GM13976 (cell line): ENCODE results near the gene HLA-DRB1.
"Not testable (repeated sequence)": the region's sequence is repeated elsewhere in the genome, so short reads cannot be mapped to it uniquely, and the experiment has no call there.

Source experiments
- DNase-seq: peaks from one replicate; pipeline ENCODE4 v3.0.0; 2012; ENCODE audit warnings: low spot score
- in situ Hi-C: fragments of 300-500 bp; cut with MboI; formaldehyde crosslinking; loops from one replicate; pipeline ENCODE4 v1.12.0; 2022; ENCODE audit warnings: low sequenced_read_pairs, mixed read lengths, inconsistent platforms; ENCODE audit not compliant: unreplicated experiment
- TF ChIP-seq, protein P1 (sequence below): IDR thresholded peaks from 2 replicates; pipeline ENCODE4 v1.5.1; 2012; ENCODE audit warnings: borderline replicate concordance, mild to moderate bottlenecking; ENCODE audit not compliant: insufficient read depth; ENCODE audit errors: extremely low read depth, missing control alignments, control extremely low read depth

HLA-DRB1 gene

DNA sequence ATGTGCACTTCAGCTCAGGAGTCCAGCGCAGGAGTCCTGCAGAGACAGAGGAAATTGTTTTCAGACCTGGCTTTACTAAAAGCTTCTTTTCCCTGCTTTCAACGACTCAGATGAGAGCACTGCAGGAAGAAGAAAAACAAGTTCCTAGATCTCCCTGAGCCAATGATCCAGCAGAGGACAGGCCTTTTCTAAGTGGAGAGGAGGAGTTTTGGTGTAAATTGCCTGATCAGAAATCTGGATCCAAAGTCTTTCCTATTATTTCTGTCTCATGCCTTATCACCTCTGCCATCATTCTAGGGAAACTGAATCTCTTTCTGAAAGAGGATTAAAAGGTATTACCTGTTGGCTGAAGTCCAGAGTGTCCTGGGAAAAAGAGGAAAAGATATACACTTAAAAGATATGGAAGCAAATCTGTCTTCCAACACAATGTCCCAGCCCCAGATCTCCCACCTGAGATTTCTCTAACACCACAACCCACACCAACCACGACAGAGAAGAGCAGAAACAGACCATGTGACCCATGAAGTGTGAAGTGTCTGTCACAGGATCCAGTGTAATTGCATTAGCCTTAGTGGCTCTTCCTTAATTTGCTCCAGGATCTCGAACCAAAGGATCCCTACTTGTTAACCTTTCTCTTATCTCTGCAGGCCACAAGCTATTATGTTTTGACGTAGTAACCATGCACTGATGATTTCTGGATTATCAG lies 36.5 kb downstream of the HLA-DRB1 start:
- no peak for DNase-seq
- TF ChIP-seq, protein P1, sequence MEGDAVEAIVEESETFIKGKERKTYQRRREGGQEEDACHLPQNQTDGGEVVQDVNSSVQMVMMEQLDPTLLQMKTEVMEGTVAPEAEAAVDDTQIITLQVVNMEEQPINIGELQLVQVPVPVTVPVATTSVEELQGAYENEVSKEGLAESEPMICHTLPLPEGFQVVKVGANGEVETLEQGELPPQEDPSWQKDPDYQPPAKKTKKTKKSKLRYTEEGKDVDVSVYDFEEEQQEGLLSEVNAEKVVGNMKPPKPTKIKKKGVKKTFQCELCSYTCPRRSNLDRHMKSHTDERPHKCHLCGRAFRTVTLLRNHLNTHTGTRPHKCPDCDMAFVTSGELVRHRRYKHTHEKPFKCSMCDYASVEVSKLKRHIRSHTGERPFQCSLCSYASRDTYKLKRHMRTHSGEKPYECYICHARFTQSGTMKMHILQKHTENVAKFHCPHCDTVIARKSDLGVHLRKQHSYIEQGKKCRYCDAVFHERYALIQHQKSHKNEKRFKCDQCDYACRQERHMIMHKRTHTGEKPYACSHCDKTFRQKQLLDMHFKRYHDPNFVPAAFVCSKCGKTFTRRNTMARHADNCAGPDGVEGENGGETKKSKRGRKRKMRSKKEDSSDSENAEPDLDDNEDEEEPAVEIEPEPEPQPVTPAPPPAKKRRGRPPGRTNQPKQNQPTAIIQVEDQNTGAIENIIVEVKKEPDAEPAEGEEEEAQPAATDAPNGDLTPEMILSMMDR = no peak
- in situ Hi-C loops = no loop called here

DNA sequence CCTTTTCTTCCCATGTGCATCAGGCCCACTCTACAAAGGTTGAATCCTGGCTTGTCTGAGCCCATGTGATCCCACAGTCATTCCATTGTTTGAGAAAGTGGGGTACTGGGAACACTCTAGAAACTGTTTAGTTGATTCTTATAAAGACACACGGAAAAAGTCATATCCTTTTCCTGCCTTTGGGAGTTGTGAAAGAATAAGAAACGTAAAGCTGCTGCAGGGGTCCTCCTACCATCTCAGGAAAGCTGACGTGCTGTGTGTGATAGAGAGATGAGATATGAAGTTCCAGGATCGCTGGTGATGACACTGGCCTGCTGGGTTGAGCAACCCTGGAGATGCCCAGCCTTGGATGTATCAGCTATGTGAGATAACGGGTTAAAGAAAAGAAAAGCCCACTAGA lies 38.2 kb downstream of the HLA-DRB1 start:
- in situ Hi-C loops = no loop called here
- DNase-seq = no peak
- TF ChIP-seq, protein P1 = no peak

DNA sequence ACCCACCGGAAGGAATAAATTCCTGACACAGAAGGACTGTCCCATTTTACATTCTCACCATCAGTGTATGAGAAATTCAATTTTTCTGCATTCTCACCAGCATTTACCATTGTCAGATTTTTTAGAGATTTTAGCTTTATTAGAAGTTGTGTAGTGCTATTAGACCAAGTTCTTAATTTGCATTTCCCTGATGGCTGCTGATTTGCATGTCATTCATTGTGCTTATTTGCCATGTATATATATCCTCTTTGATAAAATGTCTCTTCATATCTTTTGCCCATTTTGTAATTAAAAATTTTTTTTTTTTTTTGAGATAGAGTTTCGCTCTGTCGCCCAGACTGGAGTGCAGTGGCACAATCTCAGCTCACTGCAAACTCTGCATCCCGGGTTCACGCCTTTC lies 49.8 kb downstream of the HLA-DRB1 start:
- in situ Hi-C loops = no loop called here
- TF ChIP-seq, protein P1 = no peak
- no peak for DNase-seq

DNA sequence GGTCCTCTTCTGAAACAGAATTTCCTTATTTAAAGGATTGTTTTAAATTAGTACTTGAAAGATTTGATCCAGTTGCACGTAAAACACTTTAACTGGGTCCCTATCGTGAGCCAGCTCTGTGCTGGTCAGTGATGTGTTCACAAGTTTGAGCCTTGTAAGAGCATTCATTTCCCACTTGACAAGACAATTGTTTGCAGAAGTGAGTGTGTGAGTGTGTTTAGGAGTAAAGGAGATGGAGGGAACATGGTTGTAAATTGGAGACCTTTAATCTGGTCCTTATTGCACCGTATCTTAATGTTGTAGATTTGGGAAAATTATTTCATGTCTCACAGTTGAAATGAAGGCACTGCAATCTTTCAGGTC lies 59.2 kb downstream of the HLA-DRB1 start:
- DNase-seq, in situ Hi-C loops: not testable (repeated sequence)

DNA sequence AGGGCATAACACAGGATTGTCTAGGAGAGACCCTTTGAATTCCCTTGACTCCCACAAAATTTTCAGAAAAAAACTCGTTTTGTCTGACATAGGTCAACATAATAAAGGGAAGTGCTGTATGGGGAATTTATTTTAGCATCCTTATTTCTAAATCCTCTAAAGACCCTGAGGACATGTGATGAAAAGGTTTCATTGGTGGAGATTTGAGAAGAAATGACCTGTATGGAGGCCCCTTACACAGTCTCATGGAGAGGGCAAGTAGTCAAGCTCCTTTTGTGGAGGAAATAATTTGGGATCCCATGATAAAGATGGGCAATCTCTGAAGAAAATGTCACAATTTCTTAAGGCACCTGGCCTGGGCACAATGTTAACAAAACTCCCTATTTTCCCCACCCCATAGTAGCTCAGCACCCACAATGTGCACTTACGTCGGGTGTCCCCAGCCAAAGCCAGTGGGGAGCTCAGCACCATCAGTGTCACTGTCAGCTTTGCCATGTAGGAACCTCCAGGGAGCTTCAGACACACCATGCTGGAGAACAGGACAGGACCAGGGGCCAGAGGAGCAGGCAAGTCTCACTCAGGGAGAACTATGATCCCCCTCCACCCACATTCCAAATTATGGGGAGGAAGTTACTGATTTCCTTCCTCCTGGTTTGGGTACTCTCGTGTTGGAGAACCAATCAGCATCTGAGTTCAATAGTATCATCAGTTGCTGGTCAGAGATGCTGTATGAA lies 59.8 kb downstream of the HLA-DRB1 start, which contains the start of gene HLA-DRB5:
Gene HLA-DRB5 (minus strand): TSS at position 591 of the 734 bp plus-strand sequence. CDS start 63 bp downstream, at position 528.
- peak; percentile 21 for DNase-seq
- in situ Hi-C loops = loop anchor here (5.0 kb wide), 1 partner anchor 57 kb away; the partner anchor contains the start of gene HLA-DRB1
- TF ChIP-seq, protein P1 = no peak
